ENCODE data around the gene C22orf31.

Gene C22orf31

DNA sequence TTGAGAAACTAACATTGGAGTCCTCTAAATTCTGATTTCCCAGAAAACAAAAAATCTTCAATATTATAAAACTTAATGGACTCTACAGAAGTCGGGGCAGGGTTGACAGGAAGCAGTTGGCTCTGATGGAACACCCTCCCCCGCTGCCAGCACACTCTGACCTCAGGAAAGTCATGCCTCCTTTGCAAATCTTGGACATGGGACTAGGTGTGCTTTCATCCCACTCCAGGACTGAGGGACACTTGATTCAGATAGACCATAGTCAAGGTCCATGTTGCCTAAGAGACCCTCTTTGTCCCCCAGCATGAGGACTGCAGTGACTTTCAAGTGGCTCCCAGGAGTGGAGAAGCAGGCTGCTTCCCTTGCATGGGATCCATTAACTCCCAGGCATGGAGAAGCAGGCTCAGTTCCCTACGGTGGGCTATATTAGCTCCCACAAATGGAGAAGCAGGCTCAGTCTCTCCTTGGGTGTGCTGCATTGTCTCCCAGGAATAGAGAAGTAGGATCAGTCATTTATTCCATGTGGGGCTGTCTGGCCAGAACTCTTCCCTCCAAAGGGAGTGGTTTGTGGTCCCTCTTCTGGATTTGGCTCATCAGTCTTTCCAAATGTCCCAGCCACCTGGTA, 38.3 kb downstream of the C22orf31 start:
- no peak for DNase-seq

- no peak for DNase-seq
Observed at GRCh38 chr22:29022101-29022817, 39.4 kb downstream of the C22orf31 start.

DNA sequence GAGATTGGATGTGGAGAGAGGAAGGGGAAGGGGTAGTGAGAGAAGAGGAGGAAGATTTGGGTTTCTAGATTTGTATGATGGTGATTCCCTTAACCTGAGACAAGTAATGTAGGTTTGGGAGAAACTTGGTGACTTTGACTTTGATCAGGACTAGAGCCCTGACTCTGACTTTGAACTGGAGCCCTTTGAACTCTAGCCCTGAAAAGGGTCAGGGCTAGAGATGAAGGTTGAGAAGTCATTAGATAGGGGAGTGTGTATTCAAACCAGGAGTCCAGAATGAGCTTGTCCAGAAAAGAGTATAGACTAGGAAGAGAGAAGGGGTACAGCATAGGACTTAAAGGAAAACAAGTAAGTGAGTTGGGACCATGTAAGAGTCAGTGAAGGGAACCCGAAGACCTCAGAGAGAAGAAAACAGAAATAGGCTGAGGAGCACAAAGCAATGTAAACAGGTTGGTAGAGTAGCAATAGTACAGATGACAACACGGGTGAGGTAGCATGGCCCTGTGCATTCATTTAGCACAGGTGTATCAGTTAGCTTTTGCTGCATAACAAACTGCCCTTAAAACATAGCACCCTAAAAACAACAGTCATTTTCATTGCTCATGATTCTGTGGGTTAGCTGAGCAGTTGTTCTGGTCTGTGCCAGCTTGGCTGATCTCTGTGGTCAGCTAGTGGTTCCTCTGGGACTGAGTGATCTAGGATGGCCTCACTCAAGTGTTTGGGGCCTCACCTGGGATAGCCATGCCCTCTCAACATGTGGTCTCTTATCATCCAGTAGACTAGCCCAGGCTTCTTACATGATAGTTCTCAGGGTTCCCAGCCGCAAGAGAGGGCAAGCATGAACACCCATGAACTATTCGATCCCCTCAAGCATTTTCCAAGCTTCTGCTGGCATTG, 43.1 kb downstream of the C22orf31 start:
- no peak for DNase-seq

GRCh38 chr22:29016067-29016938, 45.3 kb downstream of the C22orf31 start:
- DNase-seq = no peak

- DNase-seq = no peak
Observed at GRCh38 chr22:29014773-29015172, 46.9 kb downstream of the C22orf31 start.

DNA sequence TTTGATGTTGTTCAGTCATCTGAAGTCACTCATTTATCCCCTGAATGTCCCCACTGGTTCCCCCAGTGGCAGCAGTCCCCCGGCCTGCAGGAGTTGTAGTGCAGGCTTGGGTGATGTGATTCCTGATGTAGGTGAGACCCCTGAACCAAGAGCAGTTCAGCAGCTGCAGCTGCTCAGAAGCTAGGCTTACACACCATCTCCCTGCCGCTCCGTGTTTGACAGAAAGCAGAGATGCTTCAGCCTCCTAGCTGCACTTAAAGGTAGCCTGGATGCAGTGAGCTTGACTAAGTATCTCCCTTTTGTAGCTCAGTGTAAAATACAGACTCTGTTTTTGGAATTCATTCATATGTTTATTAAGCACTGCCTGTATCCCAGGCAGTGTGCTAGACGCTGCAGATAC, 47.3 kb downstream of the C22orf31 start:
- DNase-seq = no peak

DNA sequence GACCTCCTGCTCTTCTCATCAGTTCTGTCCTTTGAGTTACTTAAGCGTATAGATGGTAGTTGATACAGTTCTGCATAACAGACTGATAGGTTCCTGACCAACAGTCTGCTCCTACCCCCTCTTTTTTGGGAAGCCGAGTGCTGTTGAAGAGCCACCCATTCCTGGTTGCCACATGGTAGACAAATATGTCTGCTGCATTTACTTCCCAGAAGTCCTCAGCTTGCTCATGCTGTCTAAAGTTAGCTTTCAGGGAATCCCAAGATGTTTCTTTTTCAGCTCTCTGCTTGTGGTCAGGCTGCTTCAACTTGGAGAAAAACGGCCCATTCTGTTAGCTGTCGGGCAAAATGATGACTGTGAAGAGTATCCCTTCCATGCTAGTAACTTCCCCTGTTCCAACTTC, 48.7 kb downstream of the C22orf31 start:
- no peak for DNase-seq

DNA sequence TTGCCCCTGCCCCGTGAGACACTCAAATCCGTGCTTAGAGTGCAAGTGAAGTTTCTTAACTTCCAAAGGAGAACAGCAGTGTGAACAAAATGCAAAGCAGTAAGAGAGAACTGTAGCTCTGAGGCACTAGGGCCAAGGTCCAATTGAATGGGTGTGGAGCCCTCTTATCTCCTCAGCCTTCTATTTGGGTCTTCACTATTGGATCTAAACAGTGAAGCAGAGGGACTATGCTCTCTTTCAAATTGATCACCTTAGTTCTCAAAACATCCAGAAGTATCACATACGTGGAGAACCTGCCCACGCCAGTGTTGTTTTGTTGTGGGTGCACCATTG, 49.6 kb downstream of the C22orf31 start:
- DNase-seq = no peak

DNA sequence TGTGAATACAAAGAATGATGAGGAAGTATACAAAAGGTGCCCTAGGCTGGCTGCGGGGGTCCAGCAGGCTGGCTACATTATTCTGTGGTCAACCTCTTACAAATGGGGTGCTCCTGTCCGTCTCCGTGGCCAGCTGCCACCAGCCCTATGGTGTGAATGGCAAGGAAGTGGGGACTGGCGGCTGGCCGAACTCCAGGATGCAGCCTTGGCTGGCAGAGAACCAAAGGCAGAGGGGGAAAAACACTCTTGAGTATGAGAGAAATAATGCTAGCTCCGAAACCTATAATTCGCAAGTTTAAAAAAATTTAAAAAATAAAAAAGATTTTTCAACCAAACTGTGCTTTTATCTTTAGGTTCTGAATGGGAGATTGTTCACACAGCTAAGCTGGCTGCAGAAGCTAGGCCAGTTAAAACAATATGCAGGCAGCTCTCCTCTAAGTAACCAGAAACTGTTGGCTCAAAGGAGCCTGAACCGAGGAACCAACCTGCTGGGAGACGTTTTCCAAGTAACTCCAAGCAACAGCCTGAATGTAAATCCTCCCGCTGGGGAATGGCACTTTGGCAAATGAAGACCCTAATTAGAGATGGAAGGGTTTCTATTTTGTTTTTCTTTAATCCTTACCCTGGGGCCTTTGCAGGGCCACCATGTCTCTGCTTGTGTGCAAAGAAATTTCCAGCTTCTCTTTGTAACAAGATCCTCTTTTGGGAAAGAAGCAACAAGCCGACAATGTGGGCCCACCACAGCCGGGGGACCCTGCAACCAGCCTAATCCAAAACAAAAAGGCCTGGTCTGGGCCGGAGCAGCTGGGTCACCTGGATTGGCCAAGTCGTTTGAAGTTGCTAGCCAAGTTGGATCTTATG, 50.2 kb downstream of the C22orf31 start:
- no peak for DNase-seq

DNA sequence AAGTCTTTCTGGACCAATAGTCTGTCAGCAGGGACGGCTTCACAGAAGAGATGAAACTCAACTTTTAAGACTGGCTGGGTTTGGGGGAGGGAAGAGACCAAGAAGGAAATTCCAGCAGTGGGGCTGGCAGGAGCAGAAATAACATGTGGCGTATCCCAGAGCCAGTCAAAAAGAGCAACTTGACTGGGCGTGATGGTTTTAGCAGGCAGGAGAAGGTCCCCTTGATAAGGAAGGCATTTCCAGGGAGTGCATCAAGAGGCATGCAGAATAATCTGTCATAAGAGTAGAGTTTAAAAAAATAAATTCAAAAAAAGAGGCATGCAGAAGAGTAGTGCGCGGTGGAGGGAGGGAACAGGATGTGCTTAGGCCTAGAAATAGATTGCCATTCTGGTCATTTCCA, 52.5 kb downstream of the C22orf31 start:
- DNase-seq = no peak

All from Kasumi-1 (cell line).